RWPE2 (cell line): ENCODE results near the gene ZNF221.

Experiments used
- ATAC-seq: fragments of 200-7000 bp; cut with Tn5 transposase; 3 replicates; pipeline ENCODE4 v1.9.1; 2021; ENCODE audit warnings: low read depth
- DNase-seq: peaks from one replicate; pipeline ENCODE4 v3.0.0-alpha.2; 2020; ENCODE audit warnings: low spot score
- H3K27ac ChIP-seq: fragments of 450-650 bp; 2 replicates; pipeline ENCODE4 v1.5.1; 2017; ENCODE audit warnings: mild to moderate bottlenecking; ENCODE audit not compliant: poor library complexity, severe bottlenecking
- H3K27me3 ChIP-seq: fragments of 250-450 bp; sonication (Bioruptor Pico); 2 replicates; pipeline ENCODE4 v1.5.1; 2021; ENCODE audit warnings: mild to moderate bottlenecking, moderate library complexity; ENCODE audit not compliant: insufficient read depth, poor library complexity, severe bottlenecking
- H3K36me3 ChIP-seq: fragments of 250-450 bp; sonication (Bioruptor Pico); 2 replicates; pipeline ENCODE4 v1.5.1; 2020; ENCODE audit warnings: low read depth, mild to moderate bottlenecking, moderate library complexity
- H3K4me1 ChIP-seq: fragments of 250-450 bp; sonication (Bioruptor Pico); 2 replicates; pipeline ENCODE4 v1.5.1; 2021; ENCODE audit warnings: mild to moderate bottlenecking, moderate library complexity; ENCODE audit not compliant: insufficient read depth, poor library complexity, severe bottlenecking
- H3K4me3 ChIP-seq: fragments of 250-450 bp; sonication (Bioruptor Pico); 2 replicates; pipeline ENCODE4 v1.5.1; 2021; ENCODE audit warnings: mild to moderate bottlenecking, moderate library complexity; ENCODE audit not compliant: severe bottlenecking
- H3K9me3 ChIP-seq: fragments of 250-450 bp; sonication (Bioruptor Pico); 2 replicates; pipeline ENCODE4 v1.5.1; 2021; ENCODE audit warnings: mild to moderate bottlenecking, moderate library complexity; ENCODE audit not compliant: severe bottlenecking
- TF ChIP-seq, protein P1 (sequence below): fragments of 450-650 bp; IDR thresholded peaks from one replicate; pipeline ENCODE4 v1.5.1; 2017; ENCODE audit warnings: mild to moderate bottlenecking, moderate library complexity; ENCODE audit not compliant: poor library complexity, severe bottlenecking

The ZNF221 gene

DNA sequence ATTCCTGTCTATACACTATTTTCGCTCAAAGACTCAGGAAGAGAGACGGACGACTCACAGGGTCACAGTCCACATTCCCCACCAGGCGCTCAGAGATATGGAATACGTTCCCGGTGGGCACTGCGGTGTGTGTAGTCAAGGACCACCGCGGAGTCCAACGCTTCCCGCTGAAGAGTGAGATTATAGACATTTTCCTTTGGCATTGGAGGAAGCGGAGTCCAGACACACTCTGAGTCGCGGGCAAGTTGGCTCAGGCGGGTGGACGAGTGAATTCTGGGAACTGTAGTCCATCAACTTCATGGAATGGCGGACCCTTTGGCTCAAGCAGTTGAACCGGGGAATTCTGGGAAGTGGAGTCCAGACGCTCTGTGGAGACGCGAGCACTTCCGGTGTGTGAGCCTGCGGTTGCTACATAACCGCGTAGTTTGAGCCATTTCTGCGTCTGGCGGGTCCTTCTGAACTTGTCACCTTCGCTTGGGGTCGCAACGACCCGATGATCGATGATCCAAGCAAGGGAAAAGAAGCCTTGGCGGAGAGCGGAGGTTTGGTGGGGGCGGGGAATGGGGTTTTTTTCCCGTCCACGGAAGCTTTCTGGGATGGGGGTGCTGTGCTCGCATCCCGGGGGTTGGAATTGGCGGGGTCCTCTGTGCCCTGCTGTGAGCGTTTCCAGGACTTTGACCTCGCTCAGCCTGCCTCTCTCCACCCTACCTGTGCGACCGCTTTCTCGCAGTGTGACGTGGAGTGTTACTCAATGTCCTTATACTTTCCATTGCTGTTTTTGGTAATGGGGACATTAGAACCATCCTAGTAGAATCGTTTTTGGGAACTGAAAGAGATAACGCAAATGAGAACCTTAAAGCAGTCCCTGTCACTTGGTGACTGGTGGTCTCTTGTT, 51.8 kb downstream of the ZNF221 start, which contains the start of gene ZNF230:
Gene ZNF230, plus strand, starts transcription at position 392 of the 895 bp plus-strand sequence. CDS start 4,122 bp downstream, outside the sequence.
- TF ChIP-seq, protein P1, sequence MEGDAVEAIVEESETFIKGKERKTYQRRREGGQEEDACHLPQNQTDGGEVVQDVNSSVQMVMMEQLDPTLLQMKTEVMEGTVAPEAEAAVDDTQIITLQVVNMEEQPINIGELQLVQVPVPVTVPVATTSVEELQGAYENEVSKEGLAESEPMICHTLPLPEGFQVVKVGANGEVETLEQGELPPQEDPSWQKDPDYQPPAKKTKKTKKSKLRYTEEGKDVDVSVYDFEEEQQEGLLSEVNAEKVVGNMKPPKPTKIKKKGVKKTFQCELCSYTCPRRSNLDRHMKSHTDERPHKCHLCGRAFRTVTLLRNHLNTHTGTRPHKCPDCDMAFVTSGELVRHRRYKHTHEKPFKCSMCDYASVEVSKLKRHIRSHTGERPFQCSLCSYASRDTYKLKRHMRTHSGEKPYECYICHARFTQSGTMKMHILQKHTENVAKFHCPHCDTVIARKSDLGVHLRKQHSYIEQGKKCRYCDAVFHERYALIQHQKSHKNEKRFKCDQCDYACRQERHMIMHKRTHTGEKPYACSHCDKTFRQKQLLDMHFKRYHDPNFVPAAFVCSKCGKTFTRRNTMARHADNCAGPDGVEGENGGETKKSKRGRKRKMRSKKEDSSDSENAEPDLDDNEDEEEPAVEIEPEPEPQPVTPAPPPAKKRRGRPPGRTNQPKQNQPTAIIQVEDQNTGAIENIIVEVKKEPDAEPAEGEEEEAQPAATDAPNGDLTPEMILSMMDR = no peak
- Histone ChIP-seq H3K27me3 (no peaks in the 10 kb centered on the region), H3K27ac (peak within 1 kb of the TSS; percentile 5), H3K4me1 (no peaks in the 10 kb centered on the region), H3K9me3 (peaks cover 5% of the 10 kb centered on the region), H3K36me3 (peaks cover 18% of the 10 kb centered on the region), H3K4me3 (peak within 1 kb of the TSS; percentile 62)
- ATAC-seq = peak; percentile 98
- DNase-seq = peak; percentile 89

DNA sequence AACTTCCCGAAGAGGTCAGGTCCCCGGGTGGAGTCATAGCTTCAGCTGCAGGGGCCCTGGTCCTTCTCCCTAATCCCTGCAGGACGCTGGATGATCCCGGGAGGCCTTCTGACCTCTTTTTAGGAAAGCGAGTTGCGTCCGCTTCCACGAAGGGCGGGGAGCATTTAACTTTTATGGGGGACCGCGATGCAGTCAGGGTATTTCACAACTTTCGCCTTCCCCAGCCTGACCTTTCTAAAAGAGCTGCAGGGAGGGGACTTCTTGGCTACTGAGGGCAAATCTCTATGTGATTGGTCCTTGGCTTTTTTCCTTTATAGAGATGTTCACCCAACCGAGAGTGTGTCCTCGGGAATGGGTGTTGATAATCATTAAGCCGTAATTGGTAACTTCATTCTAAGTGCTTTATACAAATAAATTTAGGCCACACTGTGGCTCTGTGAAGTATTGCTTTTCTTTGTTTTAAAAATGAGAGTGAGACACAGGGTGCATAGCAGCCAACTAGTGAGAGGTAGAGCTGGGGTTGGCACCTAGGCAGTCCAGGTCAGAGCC, 52.5 kb downstream of the ZNF221 start:
- peak; percentile 40 for ATAC-seq
- H3K27me3 ChIP-seq = no peaks in the 10 kb centered on the region
- H3K36me3 ChIP-seq = peaks cover 25% of the 10 kb centered on the region
- H3K27ac ChIP-seq = peak overlapping the region; percentile 5
- DNase-seq = no peak
- peaks cover 5% of the 10 kb centered on the region for H3K9me3 ChIP-seq
- no peaks in the 10 kb centered on the region for H3K4me1 ChIP-seq
- H3K4me3 ChIP-seq = peak overlapping the region; percentile 62
- TF ChIP-seq, protein P1 = no peak

GRCh38 chr19:44005973-44006372, 54.9 kb downstream of the ZNF221 start:
- TF ChIP-seq, protein P1 = no peak
- Histone ChIP-seq H3K36me3 (peaks cover 50% of the 10 kb centered on the region), H3K4me3 (no peak overlapping the region), H3K27me3 (no peaks in the 10 kb centered on the region), H3K9me3 (peaks cover 19% of the 10 kb centered on the region), H3K27ac (no peak overlapping the region), H3K4me1 (no peaks in the 10 kb centered on the region)
- DNase-seq (no peak), ATAC-seq (no peak)

DNA sequence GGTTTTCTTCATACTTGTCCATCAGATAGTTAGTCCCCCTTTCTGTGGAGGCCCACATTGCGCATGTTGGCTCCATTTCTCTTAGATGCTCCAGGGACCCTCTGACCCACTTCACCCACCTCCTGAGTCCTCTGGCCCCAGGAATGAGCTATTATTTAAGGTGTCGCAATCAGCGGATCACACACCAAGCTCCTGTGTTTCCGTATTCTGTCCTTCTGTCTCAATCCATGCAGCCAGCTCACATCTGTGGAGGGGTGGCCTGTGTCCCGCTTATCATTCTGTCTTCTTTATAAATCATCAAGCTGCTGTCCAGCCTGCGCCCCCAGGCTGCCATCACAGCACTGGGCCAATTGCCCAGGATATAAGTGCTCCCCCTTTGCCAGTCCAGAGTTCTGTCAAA, 56.4 kb downstream of the ZNF221 start:
- TF ChIP-seq, protein P1 = no peak
- Histone ChIP-seq H3K4me3 (no peak overlapping the region), H3K4me1 (no peaks in the 10 kb centered on the region), H3K36me3 (peaks cover 64% of the 10 kb centered on the region), H3K9me3 (peaks cover 22% of the 10 kb centered on the region), H3K27ac (no peak overlapping the region), H3K27me3 (no peaks in the 10 kb centered on the region)
- ATAC-seq = no peak
- DNase-seq = no peak
